Osteocyte (in vitro differentiated cells): ENCODE results near the gene ZNF638. TPM values are rescaled to one million over a fixed set of nuclear protein-coding genes. Genes with fewer than 3 reads are reported as not detected.

Experiments
- DNase-seq: peaks from one replicate; pipeline ENCODE4 v3.0.0; 2021; ENCODE audit warnings: mixed read lengths; ENCODE audit not compliant: unreplicated experiment; ENCODE audit errors: extremely low spot score
- H3K27ac Mint-ChIP-seq: one replicate; pipeline ENCODE4 v1.8.0; 2021; ENCODE audit warnings: mild to moderate bottlenecking, mixed read lengths; ENCODE audit not compliant: unreplicated experiment
- H3K27me3 Mint-ChIP-seq: one replicate; pipeline ENCODE4 v1.8.0; 2021; ENCODE audit warnings: mixed read lengths; ENCODE audit not compliant: unreplicated experiment
- H3K36me3 Mint-ChIP-seq: one replicate; pipeline ENCODE4 v1.8.0; 2021; ENCODE audit warnings: mixed read lengths; ENCODE audit not compliant: unreplicated experiment
- H3K4me1 Mint-ChIP-seq: one replicate; pipeline ENCODE4 v1.8.0; 2021; ENCODE audit warnings: mixed read lengths; ENCODE audit not compliant: unreplicated experiment
- H3K4me3 Mint-ChIP-seq: one replicate; pipeline ENCODE4 v1.8.0; 2021; ENCODE audit warnings: mild to moderate bottlenecking, moderate library complexity, mixed read lengths; ENCODE audit not compliant: unreplicated experiment
- H3K9me3 Mint-ChIP-seq: one replicate; pipeline ENCODE4 v1.8.0; 2021; ENCODE audit warnings: mixed read lengths; ENCODE audit not compliant: unreplicated experiment
- CTCF ChIP-seq: fragments of 200-600 bp; sonication (generic); IDR thresholded peaks from 2 replicates; pipeline ENCODE4 v1.5.0; 2021; ENCODE audit warnings: antibody characterized with exemption, mild to moderate bottlenecking, moderate library complexity
- total RNA-seq: library from RNA; stranded (reverse); gene quantifications from 2 replicates; pipeline ENCODE4 v1.2.1, GENCODE V29; 2021

Gene ZNF638
- total RNA-seq, 1 donor from 2014 or later = 123 TPM

- no peak overlapping the region for H3K4me3 Mint-ChIP-seq
- peaks cover 17% of the 10 kb centered on the region for H3K36me3 Mint-ChIP-seq
- no peak for TF ChIP-seq CTCF
- no peak for DNase-seq
- H3K4me1 Mint-ChIP-seq = peaks cover 37% of the 10 kb centered on the region
- no peaks in the 10 kb centered on the region for H3K27me3 Mint-ChIP-seq
- H3K27ac Mint-ChIP-seq = no peak overlapping the region
- no peaks in the 10 kb centered on the region for H3K9me3 Mint-ChIP-seq
These were observed 147.7 kb downstream of the ZNF638 start for GRCh38 chr2:71479261-71479660.

- no peak overlapping the region for H3K27ac Mint-ChIP-seq
- H3K36me3 Mint-ChIP-seq = peaks cover 16% of the 10 kb centered on the region
- peaks cover 34% of the 10 kb centered on the region for H3K4me1 Mint-ChIP-seq
- no peak overlapping the region for H3K4me3 Mint-ChIP-seq
- H3K9me3 Mint-ChIP-seq = no peaks in the 10 kb centered on the region
- no peak for DNase-seq
- no peak for TF ChIP-seq CTCF
- no peaks in the 10 kb centered on the region for H3K27me3 Mint-ChIP-seq
These were observed 149.5 kb downstream of the ZNF638 start for GRCh38 chr2:71481111-71481510.

GRCh38 chr2:71482055-71482454, 150.5 kb downstream of the ZNF638 start:
- no peak for DNase-seq
- Mint-ChIP-seq H3K4me1 (peaks cover 35% of the 10 kb centered on the region), H3K4me3 (no peak overlapping the region), H3K36me3 (peaks cover 16% of the 10 kb centered on the region), H3K9me3 (no peaks in the 10 kb centered on the region), H3K27me3 (no peaks in the 10 kb centered on the region), H3K27ac (peak overlapping the region; percentile 45)
- TF ChIP-seq CTCF = peak; percentile 46

GRCh38 chr2:71483246-71483645, 151.7 kb downstream of the ZNF638 start:
- H3K36me3 Mint-ChIP-seq = peaks cover 19% of the 10 kb centered on the region
- no peaks in the 10 kb centered on the region for H3K27me3 Mint-ChIP-seq
- no peak for TF ChIP-seq CTCF
- H3K4me3 Mint-ChIP-seq = no peak overlapping the region
- no peak overlapping the region for H3K27ac Mint-ChIP-seq
- H3K4me1 Mint-ChIP-seq = peaks cover 29% of the 10 kb centered on the region
- no peak for DNase-seq
- no peaks in the 10 kb centered on the region for H3K9me3 Mint-ChIP-seq

GRCh38 chr2:71484354-71484753, 152.8 kb downstream of the ZNF638 start:
- H3K36me3 Mint-ChIP-seq = peaks cover 15% of the 10 kb centered on the region
- H3K27ac Mint-ChIP-seq = no peak overlapping the region

More at GRCh38 chr2:71484354-71484753, 152.8 kb downstream of the ZNF638 start:
- no peak for TF ChIP-seq CTCF
- no peak for DNase-seq
- no peaks in the 10 kb centered on the region for H3K27me3 Mint-ChIP-seq
- H3K9me3 Mint-ChIP-seq = no peaks in the 10 kb centered on the region
- peaks cover 30% of the 10 kb centered on the region for H3K4me1 Mint-ChIP-seq
- H3K4me3 Mint-ChIP-seq = no peak overlapping the region

Other genes with a start within 250 kb of the ZNF638 start
- gene MCEE, start 201.6 kb upstream of the ZNF638 start, total RNA-seq = 18.2 and 19.0 TPM in 2 replicates
- 36.3 and 38.6 TPM in 2 replicates for gene MPHOSPH10, start 201.1 kb upstream of the ZNF638 start, total RNA-seq
- 0.55 and 0.78 TPM in 2 replicates for gene PAIP2B, start 104.7 kb upstream of the ZNF638 start, total RNA-seq
- gene DYSF, start 121.8 kb downstream of the ZNF638 start, total RNA-seq = 68.8 and 72.0 TPM in 2 replicates